Activated naive CD8-positive, alpha-beta T cell treated with anti-CD3 and anti-CD28 coated beads, Interleukin-2, amount 50 U/mL, for 16 hours (primary cell): Measurements from ENCODE around the gene GPR156.

Experiments used
- DNase-seq: peaks from one replicate; pipeline ENCODE4 v3.0.0-alpha.2; 2020; ENCODE audit warnings: low read depth, low spot score

The GPR156 gene

DNA sequence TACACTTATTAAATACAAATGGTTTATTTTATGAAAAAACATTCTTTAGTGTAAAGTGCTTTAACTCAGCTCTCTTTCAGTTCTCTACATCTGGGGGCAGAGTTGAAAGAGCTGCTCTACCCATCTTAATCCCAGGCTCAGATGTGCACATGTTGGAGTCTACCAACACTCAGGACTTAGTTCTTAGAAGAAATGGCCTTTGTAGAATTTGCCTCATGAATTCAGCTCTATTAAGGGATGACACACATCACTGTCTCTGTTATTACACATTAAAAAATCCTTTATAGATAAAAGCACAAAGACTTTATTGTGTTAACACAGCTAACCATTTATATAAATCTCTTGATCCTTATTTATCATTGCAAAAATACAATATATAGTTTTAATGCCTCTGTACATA is 159.0 kb downstream of the GPR156 start:
- no peak for DNase-seq

GRCh38 chr3:120119846-120120510 is 165.0 kb downstream of the GPR156 start:
- DNase-seq = no peak
